ENCODE data around the gene ZNF276. TPM values are rescaled to one million over a fixed set of nuclear protein-coding genes. Genes with fewer than 3 reads are reported as not detected.

Gene ZNF276
- total and polyA plus RNA-seq, 7 donors = 7.6 to 13.6 (median 11.5) TPM

DNA sequence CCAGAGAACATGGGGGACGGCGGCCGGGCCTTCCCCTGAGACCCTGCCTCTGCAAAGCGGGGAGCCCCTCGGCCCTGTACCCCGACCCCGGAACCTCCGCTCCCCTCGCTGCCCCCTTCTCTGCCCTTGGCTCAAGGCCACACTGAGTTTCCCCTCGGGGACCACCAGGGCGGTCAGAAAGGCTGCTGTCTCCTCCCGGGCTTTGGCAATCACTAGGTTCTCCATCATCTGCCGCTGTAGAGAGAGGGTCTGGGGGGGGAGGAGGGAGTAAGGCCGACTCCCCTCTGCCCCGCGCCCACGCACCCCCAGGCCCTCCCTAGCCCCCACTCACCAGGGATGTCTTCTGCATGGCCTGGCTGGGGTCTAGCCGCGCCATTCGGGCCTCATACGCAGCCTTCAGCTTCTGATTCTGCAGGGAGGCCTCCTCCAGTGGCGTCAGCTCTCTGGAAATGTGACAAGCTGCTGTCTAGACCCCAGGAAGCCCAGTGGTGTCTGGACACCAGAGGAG lies 9.0 kb upstream of the ZNF276 start:
- DNase-seq (no peak), ATAC-seq (peak in 2 of 4 donors; percentile 13 to 16)
- TF ChIP-seq, protein P1, sequence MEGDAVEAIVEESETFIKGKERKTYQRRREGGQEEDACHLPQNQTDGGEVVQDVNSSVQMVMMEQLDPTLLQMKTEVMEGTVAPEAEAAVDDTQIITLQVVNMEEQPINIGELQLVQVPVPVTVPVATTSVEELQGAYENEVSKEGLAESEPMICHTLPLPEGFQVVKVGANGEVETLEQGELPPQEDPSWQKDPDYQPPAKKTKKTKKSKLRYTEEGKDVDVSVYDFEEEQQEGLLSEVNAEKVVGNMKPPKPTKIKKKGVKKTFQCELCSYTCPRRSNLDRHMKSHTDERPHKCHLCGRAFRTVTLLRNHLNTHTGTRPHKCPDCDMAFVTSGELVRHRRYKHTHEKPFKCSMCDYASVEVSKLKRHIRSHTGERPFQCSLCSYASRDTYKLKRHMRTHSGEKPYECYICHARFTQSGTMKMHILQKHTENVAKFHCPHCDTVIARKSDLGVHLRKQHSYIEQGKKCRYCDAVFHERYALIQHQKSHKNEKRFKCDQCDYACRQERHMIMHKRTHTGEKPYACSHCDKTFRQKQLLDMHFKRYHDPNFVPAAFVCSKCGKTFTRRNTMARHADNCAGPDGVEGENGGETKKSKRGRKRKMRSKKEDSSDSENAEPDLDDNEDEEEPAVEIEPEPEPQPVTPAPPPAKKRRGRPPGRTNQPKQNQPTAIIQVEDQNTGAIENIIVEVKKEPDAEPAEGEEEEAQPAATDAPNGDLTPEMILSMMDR (IDR thresholded peaks at IDR 0.05) = no peak
- Histone ChIP-seq H3K36me3 (ENCODE audit: insufficient read depth in 1 of 2, low read depth in 1 of 2) (peaks cover 0 to 10% of the 10 kb centered on the region in 2 donors), H3K4me1 (no peaks in the 10 kb centered on the region), H3K27me3 (ENCODE audit: insufficient read depth in 3 of 3, low read length in 2 of 3) (no peaks in the 10 kb centered on the region), H3K9me3 (no peaks in the 10 kb centered on the region), H3K4me3 (peak overlapping the region; percentile 37), H3K27ac (no peak overlapping the region)
- intact Hi-C loops (cut with DNase I) = no loop called here
- 25 to 42% (median 27%) methylated on average over 17 to 22 of the region's 22 CpGs for WGBS, 3 donors

DNA sequence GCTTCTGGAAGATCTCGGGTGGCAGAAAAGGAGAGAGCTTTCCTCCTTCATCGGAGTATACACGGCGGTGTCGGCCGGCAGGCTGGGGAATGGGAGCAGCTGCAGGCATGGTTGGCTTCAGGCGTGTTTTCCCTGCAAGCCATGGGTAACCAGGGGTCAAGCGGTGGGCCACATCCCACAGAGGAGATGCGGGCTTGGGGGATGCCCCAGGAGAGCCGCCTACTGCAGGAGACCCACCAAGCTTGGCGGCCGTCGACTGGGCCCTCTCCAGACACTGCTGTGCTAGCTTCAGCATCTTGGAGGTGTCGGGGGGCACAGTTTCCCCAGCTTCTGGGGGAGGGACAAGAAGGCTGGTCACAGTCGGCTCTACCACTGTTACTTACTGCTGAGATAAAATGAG lies 4.8 kb upstream of the ZNF276 start:
- Histone ChIP-seq H3K27me3 (ENCODE audit: insufficient read depth in 3 of 3, low read length in 2 of 3) (no peaks in the 10 kb centered on the region), H3K36me3 (ENCODE audit: insufficient read depth in 1 of 2, low read depth in 1 of 2) (peaks cover 0 to 4% of the 10 kb centered on the region in 2 donors), H3K4me1 (peaks cover 9% of the 10 kb centered on the region), H3K27ac (no peak overlapping the region), H3K4me3 (no peak overlapping the region), H3K9me3 (no peaks in the 10 kb centered on the region)
- DNase-seq (no peak), ATAC-seq (no peak)
- intact Hi-C loops (cut with DNase I) = no loop called here
- 86 to 90% (median 88%) methylated on average over 15 of the region's 15 CpGs for WGBS, 3 donors
- TF ChIP-seq, protein P1 (IDR thresholded peaks at IDR 0.05) = no peak

DNA sequence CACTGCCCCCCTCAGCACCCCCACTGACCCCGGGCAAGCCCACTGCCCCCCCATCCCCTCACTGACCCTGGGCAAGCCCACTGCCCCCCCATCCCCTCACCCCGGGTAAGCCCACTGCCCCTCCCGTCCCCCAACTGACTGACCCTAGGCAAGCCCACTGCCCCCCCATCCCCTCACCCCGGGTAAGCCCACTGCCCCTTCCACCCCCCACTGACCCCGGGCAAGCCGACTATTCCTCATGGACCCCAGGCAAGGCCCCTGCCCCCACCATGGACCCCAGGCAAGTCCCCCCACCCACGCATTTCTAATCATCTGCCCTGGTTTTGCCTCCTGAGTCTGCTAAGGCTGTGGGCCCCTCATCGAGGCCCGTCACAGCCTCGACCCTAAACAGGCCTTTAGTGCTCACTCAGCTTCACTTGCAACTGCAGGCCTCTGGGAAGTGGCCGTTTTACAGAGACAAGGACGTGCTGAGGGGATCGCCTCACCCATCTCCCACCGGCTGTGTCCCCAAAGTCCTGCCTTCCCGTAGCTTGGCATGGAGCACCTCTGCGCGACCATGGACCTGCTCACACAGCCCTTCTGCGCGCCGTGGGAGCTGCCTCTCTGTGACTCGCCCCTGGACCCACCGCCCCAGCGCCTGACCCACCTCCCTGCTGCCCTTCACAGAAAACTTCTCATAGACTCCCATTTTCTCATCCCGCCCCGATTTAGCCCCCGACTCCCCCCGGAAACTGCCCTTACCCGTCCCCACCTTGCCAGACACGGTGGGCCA lies 4.2 kb upstream of the ZNF276 start:
- Histone ChIP-seq H3K4me3 (no peak overlapping the region), H3K9me3 (no peaks in the 10 kb centered on the region), H3K4me1 (peaks cover 10% of the 10 kb centered on the region), H3K36me3 (ENCODE audit: insufficient read depth in 1 of 2, low read depth in 1 of 2) (peaks cover 0 to 4% of the 10 kb centered on the region in 2 donors), H3K27ac (no peak overlapping the region), H3K27me3 (ENCODE audit: insufficient read depth in 3 of 3, low read length in 2 of 3) (no peaks in the 10 kb centered on the region)
- DNase-seq (no peak), ATAC-seq (no peak)
- TF ChIP-seq, protein P1 (IDR thresholded peaks at IDR 0.05) = no peak
- 88 to 91% (median 91%) methylated on average over 28 to 29 of the region's 29 CpGs for WGBS, 3 donors
- intact Hi-C loops (cut with DNase I) = no loop called here

DNA sequence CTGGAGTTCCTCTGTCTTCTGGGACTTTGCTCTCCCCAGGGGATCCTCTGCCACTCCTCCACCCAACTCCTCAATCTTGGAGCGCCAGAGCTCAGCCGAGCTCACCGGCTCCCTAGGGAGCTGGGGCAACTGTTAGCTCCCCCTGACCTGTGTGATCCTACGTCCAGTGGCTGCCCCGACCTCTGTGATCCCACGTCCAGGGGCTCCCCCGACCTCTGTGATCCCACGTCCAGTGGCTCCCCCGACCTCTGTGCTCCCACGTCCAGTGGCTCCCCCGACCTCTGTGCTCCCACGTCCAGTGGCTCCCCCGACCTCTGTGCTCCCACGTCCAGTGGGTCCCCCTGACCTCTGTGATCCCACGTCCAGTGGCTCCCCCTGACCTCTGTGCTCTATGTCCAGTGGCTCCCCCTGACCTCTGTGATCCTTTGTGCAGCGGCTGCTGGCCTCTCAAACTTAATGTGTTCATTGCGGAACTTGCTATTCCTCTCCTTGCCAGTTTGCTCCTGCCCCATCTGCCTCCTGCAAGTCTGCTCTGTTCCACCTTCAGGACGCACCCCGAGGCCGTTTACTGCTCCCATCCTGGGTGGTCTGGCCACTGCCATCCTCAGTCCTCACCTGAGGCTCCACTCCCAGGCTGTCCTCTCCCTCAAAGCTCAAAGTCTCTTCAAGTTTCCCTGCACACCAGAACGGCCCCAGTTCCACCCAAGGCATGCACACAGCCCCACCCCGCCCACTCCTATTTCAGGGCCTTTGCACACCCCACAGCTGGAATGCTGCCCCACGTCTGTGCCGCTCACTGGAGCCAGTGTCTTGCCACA lies 3.4 kb upstream of the ZNF276 start:
- Histone ChIP-seq H3K27me3 (ENCODE audit: insufficient read depth in 3 of 3, low read length in 2 of 3) (no peaks in the 10 kb centered on the region), H3K27ac (no peak overlapping the region), H3K4me3 (no peak overlapping the region), H3K9me3 (no peaks in the 10 kb centered on the region), H3K36me3 (ENCODE audit: insufficient read depth in 1 of 2, low read depth in 1 of 2) (peaks cover 0 to 9% of the 10 kb centered on the region in 2 donors), H3K4me1 (peaks cover 18% of the 10 kb centered on the region)
- TF ChIP-seq, protein P1 (IDR thresholded peaks at IDR 0.05) = no peak
- DNase-seq (no peak), ATAC-seq (no peak)
- intact Hi-C loops (cut with DNase I) = no loop called here
- 82 to 91% (median 85%) methylated on average over 23 to 24 of the region's 24 CpGs for WGBS, 3 donors

Data from psoas muscle (tissue), 8 donors.